Neural progenitor cell (in vitro differentiated cells): Measurements from ENCODE around the gene MYL3. TPM values are rescaled to one million over a fixed set of nuclear protein-coding genes. Genes with fewer than 3 reads are reported as not detected.
A peak's percentile ranks its signal among the peaks of the same experiment; 100 is the strongest.

Experiments used
- DNase-seq: peaks from one replicate; pipeline ENCODE4 v3.0.0-alpha.2; 2016; ENCODE audit warnings: low spot score
- H2AFZ ChIP-seq: fragments of 200-600 bp; sonication (generic); replicated peaks from 2 replicates; pipeline ENCODE4 v1.6.1; 2016; ENCODE audit warnings: antibody characterized with exemption
- H3F3A ChIP-seq: fragments of 200-600 bp; sonication (generic); 2 replicates; pipeline ENCODE4 v1.6.1; 2016; ENCODE audit warnings: antibody characterized with exemption, low read depth
- H3K27ac ChIP-seq: fragments of 200-600 bp; sonication (generic); 2 replicates; pipeline ENCODE4 v1.5.1; 2016; ENCODE audit warnings: mild to moderate bottlenecking
- H3K27me3 ChIP-seq: fragments of 200-600 bp; sonication (generic); 2 replicates; pipeline ENCODE4 v1.6.1; 2016; ENCODE audit warnings: mild to moderate bottlenecking, moderate library complexity
- H3K36me3 ChIP-seq: fragments of 200-600 bp; sonication (generic); 2 replicates; pipeline ENCODE4 v1.5.1; 2016
- H3K4me1 ChIP-seq: fragments of 200-600 bp; sonication (generic); 2 replicates; pipeline ENCODE4 v1.6.1; 2016; ENCODE audit warnings: mixed run types
- H3K4me2 ChIP-seq: fragments of 200-600 bp; sonication (generic); 2 replicates; pipeline ENCODE4 v1.6.1; 2016
- H3K4me3 ChIP-seq: fragments of 200-600 bp; sonication (generic); 2 replicates; pipeline ENCODE4 v1.5.1; 2016
- H3K79me2 ChIP-seq: fragments of 200-600 bp; sonication (generic); 2 replicates; pipeline ENCODE4 v1.6.1; 2016; ENCODE audit warnings: low read depth
- H3K9ac ChIP-seq: fragments of 200-600 bp; sonication (generic); 2 replicates; pipeline ENCODE4 v1.6.1; 2016
- H3K9me3 ChIP-seq: fragments of 200-600 bp; sonication (generic); 2 replicates; pipeline ENCODE4 v1.5.1; 2016; ENCODE audit warnings: low read depth
- H4K20me1 ChIP-seq: fragments of 200-600 bp; sonication (generic); 2 replicates; pipeline ENCODE4 v1.6.1; 2016; ENCODE audit warnings: low read depth
- H3K27ac Mint-ChIP-seq: 3 replicates; pipeline ENCODE4 v1.8.0; 2021; ENCODE audit warnings: mixed read lengths
- H3K27me3 Mint-ChIP-seq: 2 replicates; pipeline ENCODE4 v1.8.0; 2022; ENCODE audit warnings: low read depth, mild to moderate bottlenecking, inconsistent platforms, moderate library complexity, mixed read lengths; ENCODE audit not compliant: insufficient read depth
- H3K36me3 Mint-ChIP-seq: 3 replicates; pipeline ENCODE4 v1.8.0; 2021; ENCODE audit warnings: mixed read lengths
- H3K4me1 Mint-ChIP-seq: 3 replicates; pipeline ENCODE4 v1.8.0; 2021; ENCODE audit warnings: mixed read lengths
- H3K4me3 Mint-ChIP-seq: 3 replicates; pipeline ENCODE4 v1.8.0; 2021; ENCODE audit warnings: mild to moderate bottlenecking, moderate library complexity, mixed read lengths
- H3K9me3 Mint-ChIP-seq: 3 replicates; pipeline ENCODE4 v1.8.0; 2020; ENCODE audit warnings: mixed read lengths
- CTCF ChIP-seq: fragments of 200-600 bp; sonication (generic); IDR thresholded peaks from 2 replicates; pipeline ENCODE4 v1.5.1; 2017; ENCODE audit warnings: antibody characterized with exemption, mild to moderate bottlenecking
- EZH2 ChIP-seq: fragments of 200-600 bp; sonication (generic); IDR thresholded peaks from 2 replicates; pipeline ENCODE4 v1.6.1; 2017; ENCODE audit warnings: antibody characterized with exemption, mild to moderate bottlenecking, moderate library complexity
- EZH2phosphoT487 ChIP-seq: fragments of 200-600 bp; sonication (generic); IDR thresholded peaks from 2 replicates; pipeline ENCODE4 v1.6.1; 2017; ENCODE audit warnings: antibody characterized with exemption
- total RNA-seq: library from RNA; depleted of rRNA; stranded (reverse); fragments of >200 nt; gene quantifications from 2 replicates; pipeline ENCODE4 v1.2.3, GENCODE V29; 2015; ENCODE audit warnings: low replicate concordance

The MYL3 gene
- total RNA-seq, 1 donor from 2014 or later = not detected

GRCh38 chr3:46905213-46905560 is 41.9 kb upstream of the MYL3 start:
- Histone ChIP-seq H3K79me2 (no peaks in the 10 kb centered on the region), H3K27me3 (no peaks in the 10 kb centered on the region), H3K27ac (no peak overlapping the region), H3K4me3 (no peak overlapping the region), H2AFZ (no peak overlapping the region), H3K36me3 (no peaks in the 10 kb centered on the region), H4K20me1 (no peaks in the 10 kb centered on the region), H3K4me2 (no peak overlapping the region), H3K9ac (no peak overlapping the region), H3F3A (no peaks in the 10 kb centered on the region), H3K4me1 (no peaks in the 10 kb centered on the region), H3K9me3 (no peaks in the 10 kb centered on the region)
- peaks cover 11% of the 10 kb centered on the region for H3K27me3 Mint-ChIP-seq
- TF ChIP-seq EZH2phosphoT487 = no peak
- no peak for TF ChIP-seq CTCF
- no peak for TF ChIP-seq EZH2
- H3K36me3 Mint-ChIP-seq = no peaks in the 10 kb centered on the region
- no peak for DNase-seq
- no peak overlapping the region for H3K27ac Mint-ChIP-seq
- H3K4me1 Mint-ChIP-seq = no peaks in the 10 kb centered on the region
- H3K9me3 Mint-ChIP-seq = no peaks in the 10 kb centered on the region
- no peak overlapping the region for H3K4me3 Mint-ChIP-seq

- Histone ChIP-seq H3K9ac (no peak overlapping the region), H3K27ac (no peak overlapping the region), H3K4me2 (no peak overlapping the region), H4K20me1 (no peaks in the 10 kb centered on the region), H3K27me3 (peaks cover 3% of the 10 kb centered on the region), H3K9me3 (no peaks in the 10 kb centered on the region), H2AFZ (no peak overlapping the region), H3K36me3 (no peaks in the 10 kb centered on the region), H3K79me2 (no peaks in the 10 kb centered on the region), H3K4me3 (no peak overlapping the region), H3F3A (no peaks in the 10 kb centered on the region), H3K4me1 (no peaks in the 10 kb centered on the region)
- Mint-ChIP-seq H3K36me3 (no peaks in the 10 kb centered on the region), H3K4me3 (no peak overlapping the region), H3K27me3 (peaks cover 11% of the 10 kb centered on the region), H3K4me1 (no peaks in the 10 kb centered on the region), H3K9me3 (no peaks in the 10 kb centered on the region), H3K27ac (peak overlapping the region; percentile 60)
- no peak for DNase-seq
- no peak for TF ChIP-seq CTCF
- no peak for TF ChIP-seq EZH2phosphoT487
- TF ChIP-seq EZH2 = no peak
These were observed 41.3 kb upstream of the MYL3 start for GRCh38 chr3:46904303-46905212.

GRCh38 chr3:46903341-46904302 is 40.4 kb upstream of the MYL3 start:
- H3K27me3 ChIP-seq = peaks cover 13% of the 10 kb centered on the region
- TF ChIP-seq EZH2 = no peak
- no peak for TF ChIP-seq EZH2phosphoT487
- no peak for TF ChIP-seq CTCF
- Mint-ChIP-seq H3K27me3 (peaks cover 15% of the 10 kb centered on the region), H3K4me3 (no peak overlapping the region), H3K27ac (peak overlapping the region; percentile 8), H3K4me1 (no peaks in the 10 kb centered on the region), H3K9me3 (no peaks in the 10 kb centered on the region), H3K36me3 (no peaks in the 10 kb centered on the region)
- H3K4me1 ChIP-seq = peaks cover 3% of the 10 kb centered on the region
- H3K79me2 ChIP-seq = no peaks in the 10 kb centered on the region
- H3K27ac ChIP-seq = no peak overlapping the region
- no peak overlapping the region for H3K9ac ChIP-seq
- no peaks in the 10 kb centered on the region for H4K20me1 ChIP-seq
- no peak overlapping the region for H2AFZ ChIP-seq
- H3K9me3 ChIP-seq = no peaks in the 10 kb centered on the region
- no peak overlapping the region for H3K4me2 ChIP-seq
- no peaks in the 10 kb centered on the region for H3F3A ChIP-seq
- DNase-seq = no peak
- H3K36me3 ChIP-seq = no peaks in the 10 kb centered on the region
- H3K4me3 ChIP-seq = no peak overlapping the region
